ENCODE measurements around the gene OTX1. TPM values are rescaled to one million over a fixed set of nuclear protein-coding genes. Genes with fewer than 3 reads are reported as not detected.

Gene OTX1
- total and polyA plus RNA-seq, 9 of the 15 experiments (the other 6 are each of a cell fraction or from before 2014, with no cell fraction given), result 0.18 to 7.1 (median 0.58) TPM

- no peak overlapping the region for H3K27ac ChIP-seq (ENCODE audit: extremely low read depth, low read depth, low read length)
- no peak for DNase-seq (ENCODE audit: extremely low read depth in 1 of 4, low spot score in 3 of 4)
- H3K4me3 ChIP-seq, result no peak overlapping the region
- no peak for TF ChIP-seq ARID1B (IDR thresholded peaks at IDR 0.05)
- no peak for TF ChIP-seq FIP1L1 (IDR thresholded peaks at IDR 0.05; ENCODE audit: low read depth, low read length, poor library complexity, severe bottlenecking)
- TF ChIP-seq NFIX (CRISPR knock-in tag; IDR thresholded peaks at IDR 0.05; ENCODE audit: low read depth), result no peak
- TF ChIP-seq CAMTA2 (CRISPR knock-in tag; conservative IDR thresholded peaks at IDR 0.05), result no peak
- TF ChIP-seq CCNT2 (IDR thresholded peaks at IDR 0.05; ENCODE audit: borderline replicate concordance, extremely low read depth, insufficient read length, low read depth, low read length), result no peak
- no peak for TF ChIP-seq SMARCE1 (IDR thresholded peaks at IDR 0.05)
- TF ChIP-seq PHB2 (IDR thresholded peaks at IDR 0.05; ENCODE audit: low read depth), result no peak
- TF ChIP-seq MCM3 (IDR thresholded peaks at IDR 0.05), result no peak
- no peak for TF ChIP-seq GABPA (tag; conservative IDR thresholded peaks at IDR 0.05; ENCODE audit: low read depth)
- no peak for TF ChIP-seq ZNF212 (CRISPR knock-in tag; IDR thresholded peaks at IDR 0.05)
- TF ChIP-seq NELFE (IDR thresholded peaks at IDR 0.05; ENCODE audit: insufficient read depth, insufficient read length), result no peak
- no peak for TF ChIP-seq BRF2 (IDR thresholded peaks at IDR 0.05; ENCODE audit: borderline replicate concordance, insufficient read depth, insufficient read length)
- no peak for TF ChIP-seq POLR3A (IDR thresholded peaks at IDR 0.05; ENCODE audit: borderline replicate concordance, extremely low read depth, insufficient read depth, insufficient read length)
- no peak for TF ChIP-seq ZBTB5 (IDR thresholded peaks at IDR 0.05)
- TF ChIP-seq JUND (IDR thresholded peaks at IDR 0.05; ENCODE audit: borderline replicate concordance, low read depth, low read length), result no peak
- TF ChIP-seq JUND (tag; IDR thresholded peaks at IDR 0.05; ENCODE audit: borderline replicate concordance, low read depth, low read length), result no peak
- no peak for TF ChIP-seq SMARCB1 (IDR thresholded peaks at IDR 0.05; ENCODE audit: insufficient read length, low read depth)
- CTCF ChIA-PET (ENCODE audit: low intra/inter-chr PET ratio), result no interaction called here
- POLR2A ChIA-PET, result no interaction called here
- ATAC-seq, result no peak
- no TSS peak for BruUV-seq (replicated peaks)
- H4K20me1 ChIP-seq (replicated peaks; ENCODE audit: control insufficient read depth, insufficient read depth, low read length), result no peaks in the 10 kb centered on the region
- H3K9ac ChIP-seq (ENCODE audit: insufficient read depth in 1 of 2, low read depth in 2 of 2, low read length in 2 of 2), result no peak overlapping the region
- no peaks in the 10 kb centered on the region for H3K79me2 ChIP-seq (ENCODE audit: control insufficient read depth, insufficient read depth, low read length)
- in situ Hi-C loops (cut with MboI), result no loop called here
- H3K36me3 ChIP-seq (ENCODE audit: control insufficient read depth, insufficient read depth, low read length), result no peaks in the 10 kb centered on the region
- no peak overlapping the region for H3K4me2 ChIP-seq (ENCODE audit: insufficient read depth, low read length)
- no peak for FAIRE-seq
- H3K27me3 ChIP-seq (ENCODE audit: control insufficient read depth in 2 of 2, insufficient read depth in 2 of 2, low read length in 2 of 2), result no peaks in the 10 kb centered on the region
- 5% methylated on average over 1 of the region's 1 CpG for WGBS (ENCODE audit: insufficient coverage, low coverage, missing lambda C conversion rate)
- H3K4me1 ChIP-seq (replicated peaks in 1 of 2; ENCODE audit: control insufficient read depth in 2 of 2, insufficient read depth in 2 of 2, low read length in 2 of 2), result no peaks in the 10 kb centered on the region
- intact Hi-C loops (cut with micrococcal nuclease), result no loop called here
- no peaks in the 10 kb centered on the region for H3K9me3 ChIP-seq (replicated peaks; ENCODE audit: control insufficient read depth, insufficient read depth, low read depth, low read length)
- no peak overlapping the region for H2AFZ ChIP-seq (ENCODE audit: low read depth, low read length)
- H3K9me1 ChIP-seq (ENCODE audit: control insufficient read depth, insufficient read depth, low read length), result no peaks in the 10 kb centered on the region
Observed at GRCh38 chr2:63099032-63099431, 48.4 kb downstream of the OTX1 start.
